Measurements from ENCODE around the gene CCL7.

CCL7 gene

GRCh38 chr17:34235389-34236028, 34.5 kb upstream of the CCL7 start:
- H3K27me3 Mint-ChIP-seq: peaks cover 49% of the 10 kb centered on the region
- H3K27ac Mint-ChIP-seq (ENCODE audit: low read depth): no peak overlapping the region
- no peak for DNase-seq (ENCODE audit: low spot score in 2 of 2)
- H3K4me1 Mint-ChIP-seq: no peaks in the 10 kb centered on the region
- no peak for ATAC-seq (replicated peaks; ENCODE audit: extremely low read depth, poor library complexity, severe bottlenecking)
- H3K9me3 Mint-ChIP-seq: no peaks in the 10 kb centered on the region
- no peak overlapping the region for H3K4me3 Mint-ChIP-seq
- H3K36me3 Mint-ChIP-seq (ENCODE audit: insufficient read depth): no peaks in the 10 kb centered on the region

GRCh38 chr17:34236281-34236892, 33.6 kb upstream of the CCL7 start:
- Mint-ChIP-seq H3K27ac (ENCODE audit: low read depth) (no peak overlapping the region), H3K9me3 (no peaks in the 10 kb centered on the region), H3K27me3 (peaks cover 43% of the 10 kb centered on the region), H3K4me3 (no peak overlapping the region), H3K4me1 (no peaks in the 10 kb centered on the region), H3K36me3 (ENCODE audit: insufficient read depth) (no peaks in the 10 kb centered on the region)
- DNase-seq (ENCODE audit: low spot score in 2 of 2) (no peak), ATAC-seq (replicated peaks; ENCODE audit: extremely low read depth, poor library complexity, severe bottlenecking) (no peak)

- Mint-ChIP-seq H3K27me3 (peaks cover 41% of the 10 kb centered on the region), H3K4me3 (no peak overlapping the region), H3K9me3 (no peaks in the 10 kb centered on the region), H3K36me3 (ENCODE audit: insufficient read depth) (no peaks in the 10 kb centered on the region), H3K4me1 (no peaks in the 10 kb centered on the region), H3K27ac (ENCODE audit: low read depth) (no peak overlapping the region)
- DNase-seq (ENCODE audit: low spot score in 2 of 2) (no peak), ATAC-seq (replicated peaks; ENCODE audit: extremely low read depth, poor library complexity, severe bottlenecking) (no peak)
Observed at GRCh38 chr17:34237458-34237857, 32.6 kb upstream of the CCL7 start.

DNA sequence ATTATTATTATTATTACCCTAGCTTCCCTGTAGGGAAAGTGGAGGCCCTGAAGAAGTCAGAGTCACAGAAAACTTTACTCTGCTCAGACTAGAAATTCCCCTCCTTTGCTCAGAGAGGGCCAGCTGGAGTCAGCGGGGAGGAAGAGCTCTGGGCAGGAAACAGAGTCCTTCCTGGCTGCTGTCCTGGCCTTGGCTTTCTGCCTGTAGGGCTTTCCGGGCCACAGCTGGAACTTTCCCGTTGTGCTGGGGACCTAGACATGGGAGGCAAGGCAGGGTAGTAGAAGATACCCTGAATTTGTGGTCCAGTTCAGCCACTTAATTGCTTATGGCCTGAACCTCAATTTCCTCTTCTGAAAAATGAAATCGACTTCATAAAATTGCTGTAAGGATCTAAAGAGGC, 29.0 kb upstream of the CCL7 start:
- DNase-seq (ENCODE audit: low spot score in 2 of 2) (no peak), ATAC-seq (replicated peaks; ENCODE audit: extremely low read depth, poor library complexity, severe bottlenecking) (no peak)
- no peaks in the 10 kb centered on the region for H3K4me1 Mint-ChIP-seq
- no peak overlapping the region for H3K4me3 Mint-ChIP-seq
- H3K36me3 Mint-ChIP-seq (ENCODE audit: insufficient read depth): no peaks in the 10 kb centered on the region
- H3K9me3 Mint-ChIP-seq: no peaks in the 10 kb centered on the region
- peaks cover 22% of the 10 kb centered on the region for H3K27me3 Mint-ChIP-seq
- H3K27ac Mint-ChIP-seq (ENCODE audit: low read depth): no peak overlapping the region

GRCh38 chr17:34242587-34243363, 27.2 kb upstream of the CCL7 start:
- no peak for DNase-seq (ENCODE audit: low spot score in 2 of 2)
- H3K4me1 Mint-ChIP-seq: no peaks in the 10 kb centered on the region
- peaks cover 24% of the 10 kb centered on the region for H3K27me3 Mint-ChIP-seq
- no peak overlapping the region for H3K4me3 Mint-ChIP-seq
- H3K36me3 Mint-ChIP-seq (ENCODE audit: insufficient read depth): no peaks in the 10 kb centered on the region
- ATAC-seq (replicated peaks; ENCODE audit: extremely low read depth, poor library complexity, severe bottlenecking): no peak
- H3K27ac Mint-ChIP-seq (ENCODE audit: low read depth): no peak overlapping the region
- H3K9me3 Mint-ChIP-seq: no peaks in the 10 kb centered on the region

DNA sequence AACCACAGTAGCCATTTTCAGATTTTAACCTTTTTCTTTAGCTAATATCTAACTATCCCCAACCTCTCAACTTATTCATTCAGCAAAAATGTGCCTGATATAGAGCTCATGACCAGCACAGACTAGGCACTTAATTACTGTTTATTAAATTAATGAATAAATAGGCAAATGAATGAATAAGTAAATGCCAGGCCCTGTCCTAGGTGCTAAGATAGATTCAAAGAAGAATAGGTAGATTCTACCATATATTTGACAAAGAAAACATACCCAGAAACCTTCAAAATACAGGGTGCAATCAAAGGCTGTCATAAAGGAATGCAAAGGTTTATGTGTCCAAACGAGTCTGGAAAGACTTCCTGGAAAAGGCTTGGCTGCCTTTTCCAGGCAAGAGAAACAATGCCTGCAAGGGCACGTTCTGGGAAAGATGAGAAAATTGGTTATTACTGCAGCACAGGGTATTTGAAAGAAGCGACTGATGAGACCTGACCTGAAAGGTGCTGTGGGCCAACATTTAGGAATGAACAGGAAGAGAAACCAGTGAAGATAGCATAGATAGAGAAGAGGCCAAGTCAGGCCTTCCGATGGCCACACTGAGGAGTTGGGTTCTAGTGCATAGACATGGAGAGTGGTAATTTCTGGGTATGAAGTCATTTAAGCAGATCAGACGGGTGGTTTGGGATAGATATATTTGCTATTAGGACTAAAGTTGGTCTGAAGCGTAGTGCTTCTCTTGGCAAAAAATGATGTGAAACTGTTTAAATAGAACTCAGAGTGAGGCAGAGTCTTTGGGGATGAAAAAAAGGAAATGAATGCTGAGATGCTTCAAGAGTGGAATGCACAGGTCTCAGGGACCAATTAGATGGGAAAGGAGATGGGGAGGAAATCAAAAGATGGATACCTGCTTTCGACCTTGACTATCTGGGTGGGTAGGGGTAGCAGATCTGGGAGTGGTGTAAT, 26.4 kb upstream of the CCL7 start:
- Mint-ChIP-seq H3K27ac (ENCODE audit: low read depth) (no peak overlapping the region), H3K36me3 (ENCODE audit: insufficient read depth) (no peaks in the 10 kb centered on the region), H3K4me3 (no peak overlapping the region), H3K4me1 (no peaks in the 10 kb centered on the region), H3K27me3 (peaks cover 32% of the 10 kb centered on the region), H3K9me3 (no peaks in the 10 kb centered on the region)
- DNase-seq (ENCODE audit: low spot score in 2 of 2): no peak
- ATAC-seq (replicated peaks; ENCODE audit: extremely low read depth, poor library complexity, severe bottlenecking): no peak

GRCh38 chr17:34245351-34245905, 24.6 kb upstream of the CCL7 start:
- H3K36me3 Mint-ChIP-seq (ENCODE audit: insufficient read depth): no peaks in the 10 kb centered on the region
- H3K4me1 Mint-ChIP-seq: no peaks in the 10 kb centered on the region
- no peak for ATAC-seq (replicated peaks; ENCODE audit: extremely low read depth, poor library complexity, severe bottlenecking)
- H3K4me3 Mint-ChIP-seq: no peak overlapping the region
- H3K27ac Mint-ChIP-seq (ENCODE audit: low read depth): no peak overlapping the region
- H3K27me3 Mint-ChIP-seq: peaks cover 14% of the 10 kb centered on the region
- no peaks in the 10 kb centered on the region for H3K9me3 Mint-ChIP-seq
- no peak for DNase-seq (ENCODE audit: low spot score in 2 of 2)

DNA sequence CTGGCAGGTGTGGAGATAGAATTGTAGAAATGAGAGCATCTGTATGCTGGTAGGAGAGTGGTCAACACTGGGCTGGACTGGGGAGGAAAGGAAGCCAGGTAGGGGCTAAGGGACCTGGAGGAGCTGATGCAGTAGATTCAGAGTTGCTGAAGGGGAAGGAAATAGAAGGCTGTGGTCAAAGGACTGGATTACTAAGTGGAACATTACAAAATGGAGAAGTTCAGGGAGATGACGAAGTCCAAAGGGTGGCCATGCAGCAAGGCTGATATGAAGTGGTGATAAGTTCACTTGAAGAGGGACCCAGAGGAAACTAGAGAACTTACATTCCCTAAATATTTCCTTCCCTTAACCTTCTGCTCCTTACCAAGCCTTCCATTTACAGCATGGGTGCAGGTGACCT, 23.6 kb upstream of the CCL7 start:
- H3K36me3 Mint-ChIP-seq (ENCODE audit: insufficient read depth): no peaks in the 10 kb centered on the region
- no peak overlapping the region for H3K4me3 Mint-ChIP-seq
- H3K27me3 Mint-ChIP-seq: peaks cover 20% of the 10 kb centered on the region
- no peaks in the 10 kb centered on the region for H3K9me3 Mint-ChIP-seq
- no peaks in the 10 kb centered on the region for H3K4me1 Mint-ChIP-seq
- ATAC-seq (replicated peaks; ENCODE audit: extremely low read depth, poor library complexity, severe bottlenecking) (no peak), DNase-seq (ENCODE audit: low spot score in 2 of 2) (no peak)
- no peak overlapping the region for H3K27ac Mint-ChIP-seq (ENCODE audit: low read depth)

GRCh38 chr17:34246881-34247280, 23.1 kb upstream of the CCL7 start:
- Mint-ChIP-seq H3K27me3 (peaks cover 25% of the 10 kb centered on the region), H3K36me3 (ENCODE audit: insufficient read depth) (no peaks in the 10 kb centered on the region), H3K9me3 (no peaks in the 10 kb centered on the region), H3K4me3 (no peak overlapping the region), H3K27ac (ENCODE audit: low read depth) (no peak overlapping the region), H3K4me1 (no peaks in the 10 kb centered on the region)
- DNase-seq (ENCODE audit: low spot score in 2 of 2) (no peak), ATAC-seq (replicated peaks; ENCODE audit: extremely low read depth, poor library complexity, severe bottlenecking) (no peak)

GRCh38 chr17:34248511-34249024, 21.5 kb upstream of the CCL7 start:
- DNase-seq (ENCODE audit: low spot score in 2 of 2) (no peak), ATAC-seq (replicated peaks; ENCODE audit: extremely low read depth, poor library complexity, severe bottlenecking) (no peak)
- Mint-ChIP-seq H3K27ac (ENCODE audit: low read depth) (no peak overlapping the region), H3K9me3 (no peaks in the 10 kb centered on the region), H3K4me1 (no peaks in the 10 kb centered on the region), H3K27me3 (peaks cover 42% of the 10 kb centered on the region), H3K4me3 (no peak overlapping the region), H3K36me3 (ENCODE audit: insufficient read depth) (no peaks in the 10 kb centered on the region)

- no peak for DNase-seq (ENCODE audit: low spot score in 2 of 2)
- no peak for ATAC-seq (replicated peaks; ENCODE audit: extremely low read depth, poor library complexity, severe bottlenecking)
- no peak overlapping the region for H3K4me3 Mint-ChIP-seq
- H3K27me3 Mint-ChIP-seq: peaks cover 46% of the 10 kb centered on the region
- no peaks in the 10 kb centered on the region for H3K4me1 Mint-ChIP-seq
- no peak overlapping the region for H3K27ac Mint-ChIP-seq (ENCODE audit: low read depth)
- H3K9me3 Mint-ChIP-seq: no peaks in the 10 kb centered on the region
- H3K36me3 Mint-ChIP-seq (ENCODE audit: insufficient read depth): no peaks in the 10 kb centered on the region
Observed at GRCh38 chr17:34249061-34249460, 21.0 kb upstream of the CCL7 start.

DNA sequence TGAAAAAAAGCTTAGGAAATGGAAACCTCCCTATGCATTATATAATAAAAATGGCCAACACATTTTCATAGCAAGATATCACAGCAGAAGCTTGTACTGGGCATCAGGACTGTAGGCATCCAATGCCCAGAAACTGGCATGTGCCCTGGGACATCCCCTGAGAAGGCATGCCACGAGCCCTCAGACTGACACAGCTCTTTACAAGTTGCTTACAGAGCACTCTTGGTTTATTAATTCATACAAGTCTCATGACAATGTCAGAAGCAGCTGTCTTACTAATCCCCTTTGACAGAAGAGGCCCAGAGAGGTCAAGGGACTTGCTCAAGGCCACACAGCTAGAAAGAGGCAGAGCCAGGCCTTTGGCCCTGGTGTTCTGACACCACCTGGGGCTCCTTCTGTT, 20.5 kb upstream of the CCL7 start:
- Mint-ChIP-seq H3K4me3 (no peak overlapping the region), H3K9me3 (no peaks in the 10 kb centered on the region), H3K27me3 (peaks cover 49% of the 10 kb centered on the region), H3K27ac (ENCODE audit: low read depth) (no peak overlapping the region), H3K4me1 (no peaks in the 10 kb centered on the region), H3K36me3 (ENCODE audit: insufficient read depth) (no peaks in the 10 kb centered on the region)
- ATAC-seq (replicated peaks; ENCODE audit: extremely low read depth, poor library complexity, severe bottlenecking) (no peak), DNase-seq (ENCODE audit: low spot score in 2 of 2) (no peak)
